WTC11 (cell line): ENCODE measurements around the gene C6orf141. TPM values are rescaled to one million over a fixed set of nuclear protein-coding genes. Genes with fewer than 3 reads are reported as not detected.

ENCODE experiments used
- ATAC-seq: fragments of 200-7000 bp; cut with Tn5 transposase; 2 replicates; pipeline ENCODE4 v1.10.0; 2021; ENCODE audit warnings: mild to moderate bottlenecking, moderate library complexity
- CTCF ChIA-PET: fragments of 300-600 bp; sonication (Branson Sonifier 250); formaldehyde crosslinking; loops from one replicate; lab custom pipeline; 2021; ENCODE audit warnings: antibody characterized with exemption; lab: Charles Lee
- POLR2A ChIA-PET: fragments of 350-600 bp; sonication (Branson Sonifier 250); formaldehyde crosslinking; loops from one replicate; lab custom pipeline; 2021; ENCODE audit warnings: antibody characterized with exemption; lab: Charles Lee
- DNase-seq: peaks from one replicate; pipeline ENCODE4 v3.0.0; 2021; ENCODE audit warnings: low spot score
- H3K27ac Mint-ChIP-seq: 2 replicates; pipeline ENCODE4 v1.8.0; 2021; ENCODE audit warnings: mixed read lengths
- H3K27me3 Mint-ChIP-seq: 2 replicates; pipeline ENCODE4 v1.8.0; 2021; ENCODE audit warnings: low read depth, mild to moderate bottlenecking, moderate library complexity, mixed read lengths
- H3K36me3 Mint-ChIP-seq: 2 replicates; pipeline ENCODE4 v1.8.0; 2021; ENCODE audit warnings: mixed read lengths
- H3K4me1 Mint-ChIP-seq: 2 replicates; pipeline ENCODE4 v1.8.0; 2022; ENCODE audit warnings: mixed read lengths
- H3K4me3 Mint-ChIP-seq: 2 replicates; pipeline ENCODE4 v1.8.0; 2021; ENCODE audit warnings: mild to moderate bottlenecking, moderate library complexity, mixed read lengths
- H3K9me3 Mint-ChIP-seq: 2 replicates; pipeline ENCODE4 v1.8.0; 2021; ENCODE audit warnings: mixed read lengths
- FOXK1 ChIP-seq: sonication (generic); formaldehyde crosslinking; IDR thresholded peaks from 2 replicates; pipeline ENCODE4 v1.8.0; 2022; ENCODE audit warnings: mild to moderate bottlenecking, moderate library complexity, missing genetic modification reagents
- GABPB1 ChIP-seq: sonication (generic); formaldehyde crosslinking; IDR thresholded peaks from 2 replicates; pipeline ENCODE4 v1.8.1; 2023; ENCODE audit warnings: mild to moderate bottlenecking, missing genetic modification reagents
- NFYB ChIP-seq: sonication (generic); formaldehyde crosslinking; conservative IDR thresholded peaks from 2 replicates; pipeline ENCODE4 v1.8.0; 2022; ENCODE audit warnings: low read depth, missing genetic modification reagents
- NR1H2 ChIP-seq: sonication (generic); formaldehyde crosslinking; IDR thresholded peaks from 2 replicates; pipeline ENCODE4 v1.9.0; 2021; ENCODE audit warnings: mild to moderate bottlenecking, moderate library complexity, missing genetic modification reagents
- NR3C1 ChIP-seq: sonication (generic); formaldehyde crosslinking; conservative IDR thresholded peaks from 2 replicates; pipeline ENCODE4 v1.8.1; 2023; ENCODE audit warnings: low read depth, mild to moderate bottlenecking, missing genetic modification reagents
- RELA ChIP-seq: sonication (generic); formaldehyde crosslinking; IDR thresholded peaks from 2 replicates; pipeline ENCODE4 v1.8.1; 2022; ENCODE audit warnings: missing genetic modification reagents, mild to moderate bottlenecking, borderline replicate concordance
- SMAD4 ChIP-seq: sonication (generic); formaldehyde crosslinking; IDR thresholded peaks from 2 replicates; pipeline ENCODE4 v1.8.0; 2022; ENCODE audit warnings: mild to moderate bottlenecking, missing genetic modification reagents
- ZNF423 ChIP-seq: fragments of 250-450 bp; sonication (Bioruptor Pico); IDR thresholded peaks from 2 replicates; pipeline ENCODE4 v2.1.2; 2022; ENCODE audit warnings: mild to moderate bottlenecking, moderate library complexity
- ZNF671 ChIP-seq: fragments of 250-450 bp; sonication (Bioruptor Pico); IDR thresholded peaks from 2 replicates; pipeline ENCODE4 v1.8.0; 2021; ENCODE audit warnings: mild to moderate bottlenecking
- total RNA-seq: library from RNA; stranded (reverse); gene quantifications from 3 replicates; pipeline ENCODE4 v1.2.3, GENCODE V29; 2021
- TF ChIP-seq, protein P1 (sequence below): sonication (generic); formaldehyde crosslinking; IDR thresholded peaks from 2 replicates; pipeline ENCODE4 v1.8.1; 2022; ENCODE audit warnings: missing genetic modification reagents, borderline replicate concordance
- TF ChIP-seq, protein P2 (sequence below): sonication (generic); formaldehyde crosslinking; IDR thresholded peaks from 2 replicates; pipeline ENCODE4 v1.8.1; 2023; ENCODE audit warnings: mild to moderate bottlenecking, missing genetic modification reagents, moderate library complexity
- TF ChIP-seq, protein P3 (sequence below): sonication (generic); formaldehyde crosslinking; IDR thresholded peaks from 2 replicates; pipeline ENCODE4 v1.8.0; 2023; ENCODE audit warnings: mild to moderate bottlenecking, missing genetic modification reagents
- TF ChIP-seq, protein P4 (sequence below): sonication (generic); formaldehyde crosslinking; IDR thresholded peaks from 2 replicates; pipeline ENCODE4 v1.8.1; 2023; ENCODE audit warnings: mild to moderate bottlenecking, missing genetic modification reagents, borderline replicate concordance
- TF ChIP-seq, protein P5 (sequence below): fragments of 200-600 bp; IDR thresholded peaks from 2 replicates; pipeline ENCODE4 v1.8.0; 2022; ENCODE audit warnings: antibody characterized with exemption

The C6orf141 gene
- total RNA-seq, 1 experiment from 2014 or later: 14.4 TPM

DNA sequence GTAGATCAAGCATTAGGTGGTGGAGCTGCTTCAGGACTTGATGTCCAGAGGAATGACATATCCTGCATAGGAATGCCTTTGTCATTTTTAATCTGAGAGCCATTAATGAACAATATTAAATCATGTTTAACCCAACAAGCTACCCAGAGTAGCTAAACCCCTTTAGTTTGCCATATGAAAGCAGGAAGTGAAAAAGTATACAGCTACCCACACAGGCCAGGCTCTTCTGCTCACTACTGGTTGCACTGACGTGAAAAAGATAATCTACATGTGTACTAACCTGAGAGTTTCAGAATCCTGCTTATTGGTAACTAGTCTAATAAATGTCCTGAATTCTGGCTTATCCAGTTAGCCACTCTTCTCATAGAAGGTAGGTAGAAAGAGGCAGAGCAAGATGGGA lies 30.8 kb upstream of the C6orf141 start (continued):
- TF ChIP-seq, protein P1, sequence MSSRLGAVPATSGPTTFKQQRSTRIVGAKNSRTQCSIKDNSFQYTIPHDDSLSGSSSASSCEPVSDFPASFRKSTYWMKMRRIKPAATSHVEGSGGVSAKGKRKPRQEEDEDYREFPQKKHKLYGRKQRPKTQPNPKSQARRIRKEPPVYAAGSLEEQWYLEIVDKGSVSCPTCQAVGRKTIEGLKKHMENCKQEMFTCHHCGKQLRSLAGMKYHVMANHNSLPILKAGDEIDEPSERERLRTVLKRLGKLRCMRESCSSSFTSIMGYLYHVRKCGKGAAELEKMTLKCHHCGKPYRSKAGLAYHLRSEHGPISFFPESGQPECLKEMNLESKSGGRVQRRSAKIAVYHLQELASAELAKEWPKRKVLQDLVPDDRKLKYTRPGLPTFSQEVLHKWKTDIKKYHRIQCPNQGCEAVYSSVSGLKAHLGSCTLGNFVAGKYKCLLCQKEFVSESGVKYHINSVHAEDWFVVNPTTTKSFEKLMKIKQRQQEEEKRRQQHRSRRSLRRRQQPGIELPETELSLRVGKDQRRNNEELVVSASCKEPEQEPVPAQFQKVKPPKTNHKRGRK (CRISPR knock-in tag): no peak
- TF ChIP-seq, protein P2, sequence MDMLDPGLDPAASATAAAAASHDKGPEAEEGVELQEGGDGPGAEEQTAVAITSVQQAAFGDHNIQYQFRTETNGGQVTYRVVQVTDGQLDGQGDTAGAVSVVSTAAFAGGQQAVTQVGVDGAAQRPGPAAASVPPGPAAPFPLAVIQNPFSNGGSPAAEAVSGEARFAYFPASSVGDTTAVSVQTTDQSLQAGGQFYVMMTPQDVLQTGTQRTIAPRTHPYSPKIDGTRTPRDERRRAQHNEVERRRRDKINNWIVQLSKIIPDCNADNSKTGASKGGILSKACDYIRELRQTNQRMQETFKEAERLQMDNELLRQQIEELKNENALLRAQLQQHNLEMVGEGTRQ: no peak
- TF ChIP-seq NFYB (CRISPR knock-in tag): no peak
- no peak for TF ChIP-seq SMAD4 (CRISPR knock-in tag)

DNA sequence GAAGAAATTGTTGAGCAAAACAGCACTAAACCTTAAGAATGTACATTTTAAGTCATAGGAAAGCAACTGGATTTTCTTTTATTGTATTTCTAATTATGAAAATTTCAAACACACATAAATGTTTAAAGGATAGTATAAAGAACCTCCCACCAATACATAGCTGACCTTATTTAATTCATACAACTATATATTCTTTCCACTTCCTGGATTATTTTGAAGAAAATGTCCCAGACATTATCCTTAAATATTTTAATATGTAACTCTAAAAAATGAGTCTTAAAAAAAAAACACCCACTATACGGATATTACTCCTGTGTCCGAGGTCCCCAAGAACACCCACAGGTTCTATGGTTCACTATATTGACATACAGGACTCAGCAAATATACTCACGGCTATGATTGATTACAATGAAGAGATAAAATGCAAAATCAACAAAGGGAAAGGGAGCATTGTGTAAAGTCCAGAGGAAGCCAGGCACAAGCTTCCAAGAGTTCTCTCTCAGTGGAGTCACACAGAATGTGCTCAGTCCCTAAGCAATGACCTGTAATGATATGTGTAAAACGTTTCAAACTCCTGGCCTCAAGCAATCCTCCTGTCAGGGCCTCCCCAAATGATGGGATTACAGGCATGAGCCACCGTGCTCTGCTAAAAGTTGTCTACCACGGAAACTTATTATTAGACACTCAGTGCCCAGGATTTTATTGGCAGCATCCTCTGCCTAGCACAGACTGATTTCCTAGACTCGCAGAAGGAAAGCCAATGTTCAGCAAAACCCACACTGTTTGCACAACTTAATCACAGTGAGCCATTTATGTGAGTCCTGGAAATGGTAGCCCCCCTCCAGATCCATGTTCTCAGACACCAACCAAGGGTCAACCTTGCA lies 27.5 kb upstream of the C6orf141 start:
- H3K9me3 Mint-ChIP-seq: no peaks in the 10 kb centered on the region
- peak; percentile 54 for TF ChIP-seq GABPB1
- TF ChIP-seq ZNF671: no peak
- no peak for TF ChIP-seq NR3C1 (CRISPR knock-in tag)
- TF ChIP-seq, all 79 proteins: peak for 1
- no peak for DNase-seq
- no peak for ATAC-seq
- no peaks in the 10 kb centered on the region for H3K36me3 Mint-ChIP-seq
- H3K4me1 Mint-ChIP-seq: peaks cover 11% of the 10 kb centered on the region
- ChIA-PET POLR2A (no interaction called here), CTCF (no interaction called here)
- no peaks in the 10 kb centered on the region for H3K27me3 Mint-ChIP-seq
- no peak overlapping the region for H3K4me3 Mint-ChIP-seq
- no peak overlapping the region for H3K27ac Mint-ChIP-seq

DNA sequence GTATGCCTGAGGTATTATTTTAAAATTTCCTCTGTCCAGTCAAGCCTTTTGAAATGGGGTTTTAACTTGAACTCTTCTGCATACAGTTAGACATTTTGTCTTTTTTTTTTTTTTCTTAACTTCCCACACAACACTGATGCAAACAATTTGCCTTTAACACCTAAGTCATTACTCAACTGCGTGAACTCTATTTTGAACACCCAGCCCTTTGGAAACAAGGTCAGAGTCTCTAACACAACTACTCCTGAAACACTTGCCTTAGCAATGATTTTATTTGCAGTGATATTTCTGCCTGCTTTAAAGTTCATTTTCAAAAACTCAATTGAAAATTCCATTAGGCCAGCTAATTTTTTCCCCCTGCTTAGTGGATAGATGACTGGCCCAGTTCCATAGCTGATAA lies 26.6 kb upstream of the C6orf141 start:
- Mint-ChIP-seq H3K4me1 (peaks cover 11% of the 10 kb centered on the region), H3K9me3 (no peaks in the 10 kb centered on the region), H3K36me3 (no peaks in the 10 kb centered on the region), H3K4me3 (no peak overlapping the region), H3K27me3 (no peaks in the 10 kb centered on the region), H3K27ac (no peak overlapping the region)
- no peak for DNase-seq
- no peak for ATAC-seq
- ChIA-PET POLR2A (no interaction called here), CTCF (no interaction called here)
- TF ChIP-seq ZNF423 (no peak), FOXK1 (CRISPR knock-in tag) (no peak), NR1H2 (CRISPR knock-in tag) (no peak), RELA (no peak)
- TF ChIP-seq, protein P3, sequence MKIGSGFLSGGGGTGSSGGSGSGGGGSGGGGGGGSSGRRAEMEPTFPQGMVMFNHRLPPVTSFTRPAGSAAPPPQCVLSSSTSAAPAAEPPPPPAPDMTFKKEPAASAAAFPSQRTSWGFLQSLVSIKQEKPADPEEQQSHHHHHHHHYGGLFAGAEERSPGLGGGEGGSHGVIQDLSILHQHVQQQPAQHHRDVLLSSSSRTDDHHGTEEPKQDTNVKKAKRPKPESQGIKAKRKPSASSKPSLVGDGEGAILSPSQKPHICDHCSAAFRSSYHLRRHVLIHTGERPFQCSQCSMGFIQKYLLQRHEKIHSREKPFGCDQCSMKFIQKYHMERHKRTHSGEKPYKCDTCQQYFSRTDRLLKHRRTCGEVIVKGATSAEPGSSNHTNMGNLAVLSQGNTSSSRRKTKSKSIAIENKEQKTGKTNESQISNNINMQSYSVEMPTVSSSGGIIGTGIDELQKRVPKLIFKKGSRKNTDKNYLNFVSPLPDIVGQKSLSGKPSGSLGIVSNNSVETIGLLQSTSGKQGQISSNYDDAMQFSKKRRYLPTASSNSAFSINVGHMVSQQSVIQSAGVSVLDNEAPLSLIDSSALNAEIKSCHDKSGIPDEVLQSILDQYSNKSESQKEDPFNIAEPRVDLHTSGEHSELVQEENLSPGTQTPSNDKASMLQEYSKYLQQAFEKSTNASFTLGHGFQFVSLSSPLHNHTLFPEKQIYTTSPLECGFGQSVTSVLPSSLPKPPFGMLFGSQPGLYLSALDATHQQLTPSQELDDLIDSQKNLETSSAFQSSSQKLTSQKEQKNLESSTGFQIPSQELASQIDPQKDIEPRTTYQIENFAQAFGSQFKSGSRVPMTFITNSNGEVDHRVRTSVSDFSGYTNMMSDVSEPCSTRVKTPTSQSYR (CRISPR knock-in tag): no peak
- TF ChIP-seq, protein P4, sequence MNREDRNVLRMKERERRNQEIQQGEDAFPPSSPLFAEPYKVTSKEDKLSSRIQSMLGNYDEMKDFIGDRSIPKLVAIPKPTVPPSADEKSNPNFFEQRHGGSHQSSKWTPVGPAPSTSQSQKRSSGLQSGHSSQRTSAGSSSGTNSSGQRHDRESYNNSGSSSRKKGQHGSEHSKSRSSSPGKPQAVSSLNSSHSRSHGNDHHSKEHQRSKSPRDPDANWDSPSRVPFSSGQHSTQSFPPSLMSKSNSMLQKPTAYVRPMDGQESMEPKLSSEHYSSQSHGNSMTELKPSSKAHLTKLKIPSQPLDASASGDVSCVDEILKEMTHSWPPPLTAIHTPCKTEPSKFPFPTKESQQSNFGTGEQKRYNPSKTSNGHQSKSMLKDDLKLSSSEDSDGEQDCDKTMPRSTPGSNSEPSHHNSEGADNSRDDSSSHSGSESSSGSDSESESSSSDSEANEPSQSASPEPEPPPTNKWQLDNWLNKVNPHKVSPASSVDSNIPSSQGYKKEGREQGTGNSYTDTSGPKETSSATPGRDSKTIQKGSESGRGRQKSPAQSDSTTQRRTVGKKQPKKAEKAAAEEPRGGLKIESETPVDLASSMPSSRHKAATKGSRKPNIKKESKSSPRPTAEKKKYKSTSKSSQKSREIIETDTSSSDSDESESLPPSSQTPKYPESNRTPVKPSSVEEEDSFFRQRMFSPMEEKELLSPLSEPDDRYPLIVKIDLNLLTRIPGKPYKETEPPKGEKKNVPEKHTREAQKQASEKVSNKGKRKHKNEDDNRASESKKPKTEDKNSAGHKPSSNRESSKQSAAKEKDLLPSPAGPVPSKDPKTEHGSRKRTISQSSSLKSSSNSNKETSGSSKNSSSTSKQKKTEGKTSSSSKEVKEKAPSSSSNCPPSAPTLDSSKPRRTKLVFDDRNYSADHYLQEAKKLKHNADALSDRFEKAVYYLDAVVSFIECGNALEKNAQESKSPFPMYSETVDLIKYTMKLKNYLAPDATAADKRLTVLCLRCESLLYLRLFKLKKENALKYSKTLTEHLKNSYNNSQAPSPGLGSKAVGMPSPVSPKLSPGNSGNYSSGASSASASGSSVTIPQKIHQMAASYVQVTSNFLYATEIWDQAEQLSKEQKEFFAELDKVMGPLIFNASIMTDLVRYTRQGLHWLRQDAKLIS (CRISPR knock-in tag): no peak
- TF ChIP-seq, protein P5, sequence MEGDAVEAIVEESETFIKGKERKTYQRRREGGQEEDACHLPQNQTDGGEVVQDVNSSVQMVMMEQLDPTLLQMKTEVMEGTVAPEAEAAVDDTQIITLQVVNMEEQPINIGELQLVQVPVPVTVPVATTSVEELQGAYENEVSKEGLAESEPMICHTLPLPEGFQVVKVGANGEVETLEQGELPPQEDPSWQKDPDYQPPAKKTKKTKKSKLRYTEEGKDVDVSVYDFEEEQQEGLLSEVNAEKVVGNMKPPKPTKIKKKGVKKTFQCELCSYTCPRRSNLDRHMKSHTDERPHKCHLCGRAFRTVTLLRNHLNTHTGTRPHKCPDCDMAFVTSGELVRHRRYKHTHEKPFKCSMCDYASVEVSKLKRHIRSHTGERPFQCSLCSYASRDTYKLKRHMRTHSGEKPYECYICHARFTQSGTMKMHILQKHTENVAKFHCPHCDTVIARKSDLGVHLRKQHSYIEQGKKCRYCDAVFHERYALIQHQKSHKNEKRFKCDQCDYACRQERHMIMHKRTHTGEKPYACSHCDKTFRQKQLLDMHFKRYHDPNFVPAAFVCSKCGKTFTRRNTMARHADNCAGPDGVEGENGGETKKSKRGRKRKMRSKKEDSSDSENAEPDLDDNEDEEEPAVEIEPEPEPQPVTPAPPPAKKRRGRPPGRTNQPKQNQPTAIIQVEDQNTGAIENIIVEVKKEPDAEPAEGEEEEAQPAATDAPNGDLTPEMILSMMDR: no peak
